ENCODE data around the gene GRIA4. TPM values are rescaled to one million over a fixed set of nuclear protein-coding genes. Genes with fewer than 3 reads are reported as not detected.

The GRIA4 gene
- total RNA-seq, 1 donor from 2014 or later = 14.1 TPM

GRCh38 chr11:105632316-105632715, 22.4 kb downstream of the GRIA4 start:
- no peak overlapping the region for H3K4me3 ChIP-seq (ENCODE audit: low read length in 3 of 3)
- H3K9ac ChIP-seq (ENCODE audit: low read depth in 1 of 3, low read length in 3 of 3) = no peak overlapping the region
- H3K9me3 ChIP-seq (ENCODE audit: control insufficient read depth in 3 of 3, low read length in 3 of 3) = no peaks in the 10 kb centered on the region
- no peaks in the 10 kb centered on the region for H3K4me1 ChIP-seq (ENCODE audit: control insufficient read depth in 3 of 3, insufficient read depth in 3 of 3, low read length in 3 of 3)
- no peak overlapping the region for H3K27ac ChIP-seq (ENCODE audit: low read depth, low read length)
- H3K27me3 ChIP-seq (ENCODE audit: control insufficient read depth in 3 of 3, insufficient read depth in 3 of 3, low read length in 3 of 3) = no peaks in the 10 kb centered on the region
- H3K36me3 ChIP-seq (ENCODE audit: control insufficient read depth in 3 of 3, insufficient read depth in 3 of 3, low read length in 3 of 3) = no peaks in the 10 kb centered on the region

GRCh38 chr11:105635466-105635865, 25.6 kb downstream of the GRIA4 start:
- no peak overlapping the region for H3K9ac ChIP-seq (ENCODE audit: low read depth in 1 of 3, low read length in 3 of 3)
- H3K36me3 ChIP-seq (ENCODE audit: control insufficient read depth in 3 of 3, insufficient read depth in 3 of 3, low read length in 3 of 3) = no peaks in the 10 kb centered on the region
- H3K27ac ChIP-seq (ENCODE audit: low read depth, low read length) = no peak overlapping the region
- H3K4me3 ChIP-seq (ENCODE audit: low read length in 3 of 3) = no peak overlapping the region
- no peaks in the 10 kb centered on the region for H3K9me3 ChIP-seq (ENCODE audit: control insufficient read depth in 3 of 3, low read length in 3 of 3)
- H3K27me3 ChIP-seq (ENCODE audit: control insufficient read depth in 3 of 3, insufficient read depth in 3 of 3, low read length in 3 of 3) = no peaks in the 10 kb centered on the region
- H3K4me1 ChIP-seq (ENCODE audit: control insufficient read depth in 3 of 3, insufficient read depth in 3 of 3, low read length in 3 of 3) = no peaks in the 10 kb centered on the region

- Histone ChIP-seq H3K36me3 (ENCODE audit: control insufficient read depth in 3 of 3, insufficient read depth in 3 of 3, low read length in 3 of 3) (no peaks in the 10 kb centered on the region), H3K27me3 (ENCODE audit: control insufficient read depth in 3 of 3, insufficient read depth in 3 of 3, low read length in 3 of 3) (no peaks in the 10 kb centered on the region), H3K4me1 (ENCODE audit: control insufficient read depth in 3 of 3, insufficient read depth in 3 of 3, low read length in 3 of 3) (no peaks in the 10 kb centered on the region), H3K27ac (ENCODE audit: low read depth, low read length) (no peak overlapping the region), H3K9me3 (ENCODE audit: control insufficient read depth in 3 of 3, low read length in 3 of 3) (no peaks in the 10 kb centered on the region), H3K4me3 (ENCODE audit: low read length in 3 of 3) (no peak overlapping the region), H3K9ac (ENCODE audit: low read depth in 1 of 3, low read length in 3 of 3) (no peak overlapping the region)
These were observed 26.6 kb downstream of the GRIA4 start for GRCh38 chr11:105636496-105636895.

- no peaks in the 10 kb centered on the region for H3K36me3 ChIP-seq (ENCODE audit: control insufficient read depth in 3 of 3, insufficient read depth in 3 of 3, low read length in 3 of 3)
- H3K9me3 ChIP-seq (ENCODE audit: control insufficient read depth in 3 of 3, low read length in 3 of 3) = no peaks in the 10 kb centered on the region
- H3K27me3 ChIP-seq (ENCODE audit: control insufficient read depth in 3 of 3, insufficient read depth in 3 of 3, low read length in 3 of 3) = no peaks in the 10 kb centered on the region
These were observed 29.7 kb downstream of the GRIA4 start for GRCh38 chr11:105639527-105639926.

GRCh38 chr11:105641433-105641832, 31.6 kb downstream of the GRIA4 start:
- Histone ChIP-seq H3K9me3 (ENCODE audit: control insufficient read depth in 3 of 3, low read length in 3 of 3) (no peaks in the 10 kb centered on the region), H3K27me3 (ENCODE audit: control insufficient read depth in 3 of 3, insufficient read depth in 3 of 3, low read length in 3 of 3) (no peaks in the 10 kb centered on the region), H3K4me1 (ENCODE audit: control insufficient read depth in 3 of 3, insufficient read depth in 3 of 3, low read length in 3 of 3) (no peaks in the 10 kb centered on the region), H3K4me3 (ENCODE audit: low read length in 3 of 3) (no peak overlapping the region), H3K9ac (ENCODE audit: low read depth in 1 of 3, low read length in 3 of 3) (no peak overlapping the region), H3K27ac (ENCODE audit: low read depth, low read length) (no peak overlapping the region), H3K36me3 (ENCODE audit: control insufficient read depth in 3 of 3, insufficient read depth in 3 of 3, low read length in 3 of 3) (no peaks in the 10 kb centered on the region)

More at GRCh38 chr11:105639527-105639926, 29.7 kb downstream of the GRIA4 start:
- H3K4me1 ChIP-seq (ENCODE audit: control insufficient read depth in 3 of 3, insufficient read depth in 3 of 3, low read length in 3 of 3) = no peaks in the 10 kb centered on the region
- H3K4me3 ChIP-seq (ENCODE audit: low read length in 3 of 3) = no peak overlapping the region
- no peak overlapping the region for H3K27ac ChIP-seq (ENCODE audit: low read depth, low read length)
- no peak overlapping the region for H3K9ac ChIP-seq (ENCODE audit: low read depth in 1 of 3, low read length in 3 of 3)

GRCh38 chr11:105642870-105643269, 33.0 kb downstream of the GRIA4 start:
- H3K4me1 ChIP-seq (ENCODE audit: control insufficient read depth in 3 of 3, insufficient read depth in 3 of 3, low read length in 3 of 3) = no peaks in the 10 kb centered on the region
- H3K27ac ChIP-seq (ENCODE audit: low read depth, low read length) = no peak overlapping the region
- no peak overlapping the region for H3K4me3 ChIP-seq (ENCODE audit: low read length in 3 of 3)
- H3K27me3 ChIP-seq (ENCODE audit: control insufficient read depth in 3 of 3, insufficient read depth in 3 of 3, low read length in 3 of 3) = no peaks in the 10 kb centered on the region
- H3K9me3 ChIP-seq (ENCODE audit: control insufficient read depth in 3 of 3, low read length in 3 of 3) = no peaks in the 10 kb centered on the region
- H3K9ac ChIP-seq (ENCODE audit: low read depth in 1 of 3, low read length in 3 of 3) = no peak overlapping the region
- H3K36me3 ChIP-seq (ENCODE audit: control insufficient read depth in 3 of 3, insufficient read depth in 3 of 3, low read length in 3 of 3) = no peaks in the 10 kb centered on the region

GRCh38 chr11:105644839-105645573, 35.1 kb downstream of the GRIA4 start:
- H3K4me3 ChIP-seq (ENCODE audit: low read length in 3 of 3) = no peak overlapping the region
- H3K27ac ChIP-seq (ENCODE audit: low read depth, low read length) = no peak overlapping the region
- H3K4me1 ChIP-seq (ENCODE audit: control insufficient read depth in 3 of 3, insufficient read depth in 3 of 3, low read length in 3 of 3) = no peaks in the 10 kb centered on the region
- no peaks in the 10 kb centered on the region for H3K27me3 ChIP-seq (ENCODE audit: control insufficient read depth in 3 of 3, insufficient read depth in 3 of 3, low read length in 3 of 3)
- H3K9ac ChIP-seq (ENCODE audit: low read depth in 1 of 3, low read length in 3 of 3) = no peak overlapping the region
- no peaks in the 10 kb centered on the region for H3K36me3 ChIP-seq (ENCODE audit: control insufficient read depth in 3 of 3, insufficient read depth in 3 of 3, low read length in 3 of 3)
- no peaks in the 10 kb centered on the region for H3K9me3 ChIP-seq (ENCODE audit: control insufficient read depth in 3 of 3, low read length in 3 of 3)

GRCh38 chr11:105647780-105648179, 37.9 kb downstream of the GRIA4 start:
- Histone ChIP-seq H3K9ac (ENCODE audit: low read depth in 1 of 3, low read length in 3 of 3) (no peak overlapping the region), H3K27ac (ENCODE audit: low read depth, low read length) (no peak overlapping the region), H3K27me3 (ENCODE audit: control insufficient read depth in 3 of 3, insufficient read depth in 3 of 3, low read length in 3 of 3) (no peaks in the 10 kb centered on the region), H3K4me3 (ENCODE audit: low read length in 3 of 3) (no peak overlapping the region), H3K36me3 (ENCODE audit: control insufficient read depth in 3 of 3, insufficient read depth in 3 of 3, low read length in 3 of 3) (no peaks in the 10 kb centered on the region), H3K9me3 (ENCODE audit: control insufficient read depth in 3 of 3, low read length in 3 of 3) (no peaks in the 10 kb centered on the region), H3K4me1 (ENCODE audit: control insufficient read depth in 3 of 3, insufficient read depth in 3 of 3, low read length in 3 of 3) (no peaks in the 10 kb centered on the region)

GRCh38 chr11:105648762-105649161, 38.9 kb downstream of the GRIA4 start:
- Histone ChIP-seq H3K36me3 (ENCODE audit: control insufficient read depth in 3 of 3, insufficient read depth in 3 of 3, low read length in 3 of 3) (no peaks in the 10 kb centered on the region), H3K9me3 (ENCODE audit: control insufficient read depth in 3 of 3, low read length in 3 of 3) (no peaks in the 10 kb centered on the region), H3K4me1 (ENCODE audit: control insufficient read depth in 3 of 3, insufficient read depth in 3 of 3, low read length in 3 of 3) (no peaks in the 10 kb centered on the region), H3K27me3 (ENCODE audit: control insufficient read depth in 3 of 3, insufficient read depth in 3 of 3, low read length in 3 of 3) (no peaks in the 10 kb centered on the region), H3K4me3 (ENCODE audit: low read length in 3 of 3) (no peak overlapping the region), H3K9ac (ENCODE audit: low read depth in 1 of 3, low read length in 3 of 3) (no peak overlapping the region), H3K27ac (ENCODE audit: low read depth, low read length) (no peak overlapping the region)

- no peaks in the 10 kb centered on the region for H3K9me3 ChIP-seq (ENCODE audit: control insufficient read depth in 3 of 3, low read length in 3 of 3)
- no peaks in the 10 kb centered on the region for H3K27me3 ChIP-seq (ENCODE audit: control insufficient read depth in 3 of 3, insufficient read depth in 3 of 3, low read length in 3 of 3)
- H3K4me3 ChIP-seq (ENCODE audit: low read length in 3 of 3) = no peak overlapping the region
- no peak overlapping the region for H3K9ac ChIP-seq (ENCODE audit: low read depth in 1 of 3, low read length in 3 of 3)
- H3K4me1 ChIP-seq (ENCODE audit: control insufficient read depth in 3 of 3, insufficient read depth in 3 of 3, low read length in 3 of 3) = no peaks in the 10 kb centered on the region
- no peak overlapping the region for H3K27ac ChIP-seq (ENCODE audit: low read depth, low read length)
- H3K36me3 ChIP-seq (ENCODE audit: control insufficient read depth in 3 of 3, insufficient read depth in 3 of 3, low read length in 3 of 3) = no peaks in the 10 kb centered on the region
These were observed 55.4 kb downstream of the GRIA4 start for GRCh38 chr11:105665281-105665680.
